Measurements from ENCODE around the gene EXOG. TPM values are rescaled to one million over a fixed set of nuclear protein-coding genes. Genes with fewer than 3 reads are reported as not detected.

Gene EXOG
- total RNA-seq, 4 donors from 2014 or later = 14.9 to 37.8 (median 30.8) TPM

- H3K36me3 ChIP-seq = no peaks in the 10 kb centered on the region
- no peak overlapping the region for H3K27ac ChIP-seq (replicated peaks in 1 of 4)
- TF ChIP-seq EP300 (IDR thresholded peaks at IDR 0.05) (no peak), POLR2A (IDR thresholded peaks at IDR 0.05; ENCODE audit: low read depth) (no peak), POLR2AphosphoS5 (IDR thresholded peaks at IDR 0.05) (no peak), CTCF (IDR thresholded peaks at IDR 0.05) (no peak)
- DNase-seq (ENCODE audit: extremely low spot score) = no peak
- intact Hi-C loops (cut with DNase I) = no loop called here
- WGBS = 83% methylated on average over 9 of the region's 9 CpGs
- peaks cover 42 to 74% (median 70%) of the 10 kb centered on the region in 4 donors for H3K4me1 ChIP-seq
- H3K27me3 ChIP-seq = no peaks in the 10 kb centered on the region
- no peak overlapping the region for H3K4me3 ChIP-seq
- no peaks in the 10 kb centered on the region for H3K9me3 ChIP-seq
Observed at GRCh38 chr3:38457111-38458003, 38.8 kb upstream of the EXOG start.

GRCh38 chr3:38458796-38459498 is 37.2 kb upstream of the EXOG start:
- intact Hi-C loops (cut with DNase I) = no loop called here
- Histone ChIP-seq H3K36me3 (no peaks in the 10 kb centered on the region), H3K27ac (replicated peaks in 1 of 4) (peak overlapping the region in 3 of 4 donors; percentile 23 to 59 (median 50)), H3K9me3 (no peaks in the 10 kb centered on the region), H3K4me3 (peak overlapping the region in 1 of 4 donors; percentile 7), H3K4me1 (peaks cover 42 to 68% (median 63%) of the 10 kb centered on the region in 4 donors), H3K27me3 (no peaks in the 10 kb centered on the region)
- DNase-seq (ENCODE audit: extremely low spot score) = no peak
- WGBS = 69% methylated on average over 9 of the region's 13 CpGs
- TF ChIP-seq POLR2AphosphoS5 (IDR thresholded peaks at IDR 0.05) (no peak), POLR2A (IDR thresholded peaks at IDR 0.05; ENCODE audit: low read depth) (no peak), CTCF (IDR thresholded peaks at IDR 0.05) (no peak), EP300 (IDR thresholded peaks at IDR 0.05) (no peak)

GRCh38 chr3:38459499-38460048 is 36.6 kb upstream of the EXOG start:
- Histone ChIP-seq H3K4me3 (peak overlapping the region in 1 of 4 donors; percentile 7), H3K4me1 (peaks cover 42 to 67% (median 63%) of the 10 kb centered on the region in 4 donors), H3K9me3 (no peaks in the 10 kb centered on the region), H3K27me3 (no peaks in the 10 kb centered on the region), H3K27ac (replicated peaks in 1 of 4) (peak overlapping the region in 3 of 4 donors; percentile 23 to 59 (median 50)), H3K36me3 (no peaks in the 10 kb centered on the region)
- peak; percentile 62 for DNase-seq (ENCODE audit: extremely low spot score)
- WGBS = 90% methylated on average over 7 of the region's 10 CpGs
- no peak for TF ChIP-seq EP300 (IDR thresholded peaks at IDR 0.05)
- TF ChIP-seq CTCF (IDR thresholded peaks at IDR 0.05) = no peak
- no peak for TF ChIP-seq POLR2A (IDR thresholded peaks at IDR 0.05; ENCODE audit: low read depth)
- TF ChIP-seq POLR2AphosphoS5 (IDR thresholded peaks at IDR 0.05) = no peak
- intact Hi-C loops (cut with DNase I) = no loop called here

- TF ChIP-seq POLR2A (IDR thresholded peaks at IDR 0.05; ENCODE audit: low read depth) (no peak), CTCF (IDR thresholded peaks at IDR 0.05) (no peak), EP300 (IDR thresholded peaks at IDR 0.05) (no peak), POLR2AphosphoS5 (IDR thresholded peaks at IDR 0.05) (peak in 1 of 2 donors; percentile 4)
- peaks cover 42 to 60% (median 59%) of the 10 kb centered on the region in 4 donors for H3K4me1 ChIP-seq
- no peak overlapping the region for H3K4me3 ChIP-seq
- H3K9me3 ChIP-seq = no peaks in the 10 kb centered on the region
- H3K36me3 ChIP-seq = no peaks in the 10 kb centered on the region
- DNase-seq (ENCODE audit: extremely low spot score) = peak; percentile 90
- H3K27me3 ChIP-seq = no peaks in the 10 kb centered on the region
- 59% methylated on average over 11 of the region's 12 CpGs for WGBS
- intact Hi-C loops (cut with DNase I) = no loop called here
- peak overlapping the region; percentile 32 to 59 (median 48) for H3K27ac ChIP-seq (replicated peaks in 1 of 4)
Observed at GRCh38 chr3:38460377-38461270, 35.5 kb upstream of the EXOG start.
